ENCODE data around the gene CNTNAP5. TPM values are rescaled to one million over a fixed set of nuclear protein-coding genes. Genes with fewer than 3 reads are reported as not detected.

Gene CNTNAP5
- total RNA-seq, 1 donor from 2014 or later = not detected

- Mint-ChIP-seq H3K27me3 (ENCODE audit: unreplicated experiment) (no peaks in the 10 kb centered on the region), H3K27ac (ENCODE audit: unreplicated experiment) (no peak overlapping the region), H3K36me3 (ENCODE audit: unreplicated experiment) (no peaks in the 10 kb centered on the region), H3K4me1 (ENCODE audit: unreplicated experiment) (no peaks in the 10 kb centered on the region), H3K9me3 (ENCODE audit: unreplicated experiment) (peaks cover 41% of the 10 kb centered on the region), H3K4me3 (ENCODE audit: unreplicated experiment) (no peak overlapping the region)
- no peak for TF ChIP-seq CTCF (IDR thresholded peaks at IDR 0.05)
- no peak for DNase-seq (ENCODE audit: extremely low spot score, unreplicated experiment)
Observed at GRCh38 chr2:124526221-124526620, 501.1 kb downstream of the CNTNAP5 start.

GRCh38 chr2:124530203-124530602, 505.1 kb downstream of the CNTNAP5 start:
- Mint-ChIP-seq H3K4me3 (ENCODE audit: unreplicated experiment) (no peak overlapping the region), H3K27me3 (ENCODE audit: unreplicated experiment) (no peaks in the 10 kb centered on the region), H3K36me3 (ENCODE audit: unreplicated experiment) (no peaks in the 10 kb centered on the region), H3K4me1 (ENCODE audit: unreplicated experiment) (no peaks in the 10 kb centered on the region), H3K9me3 (ENCODE audit: unreplicated experiment) (peaks cover 36% of the 10 kb centered on the region), H3K27ac (ENCODE audit: unreplicated experiment) (no peak overlapping the region)
- TF ChIP-seq CTCF (IDR thresholded peaks at IDR 0.05) = no peak
- no peak for DNase-seq (ENCODE audit: extremely low spot score, unreplicated experiment)

- no peak overlapping the region for H3K4me3 Mint-ChIP-seq (ENCODE audit: unreplicated experiment)
- no peak for DNase-seq (ENCODE audit: extremely low spot score, unreplicated experiment)
- H3K9me3 Mint-ChIP-seq (ENCODE audit: unreplicated experiment) = peaks cover 31% of the 10 kb centered on the region
- TF ChIP-seq CTCF (IDR thresholded peaks at IDR 0.05) = no peak
- no peaks in the 10 kb centered on the region for H3K27me3 Mint-ChIP-seq (ENCODE audit: unreplicated experiment)
- H3K27ac Mint-ChIP-seq (ENCODE audit: unreplicated experiment) = no peak overlapping the region
- no peaks in the 10 kb centered on the region for H3K4me1 Mint-ChIP-seq (ENCODE audit: unreplicated experiment)
- H3K36me3 Mint-ChIP-seq (ENCODE audit: unreplicated experiment) = no peaks in the 10 kb centered on the region
Observed at GRCh38 chr2:124533226-124533954, 508.3 kb downstream of the CNTNAP5 start.

- no peaks in the 10 kb centered on the region for H3K27me3 Mint-ChIP-seq (ENCODE audit: unreplicated experiment)
Observed at GRCh38 chr2:124534028-124534427, 508.9 kb downstream of the CNTNAP5 start.

More at GRCh38 chr2:124534028-124534427, 508.9 kb downstream of the CNTNAP5 start:
- Mint-ChIP-seq H3K4me3 (ENCODE audit: unreplicated experiment) (no peak overlapping the region), H3K9me3 (ENCODE audit: unreplicated experiment) (peaks cover 35% of the 10 kb centered on the region), H3K27ac (ENCODE audit: unreplicated experiment) (no peak overlapping the region), H3K36me3 (ENCODE audit: unreplicated experiment) (no peaks in the 10 kb centered on the region), H3K4me1 (ENCODE audit: unreplicated experiment) (no peaks in the 10 kb centered on the region)
- no peak for DNase-seq (ENCODE audit: extremely low spot score, unreplicated experiment)
- no peak for TF ChIP-seq CTCF (IDR thresholded peaks at IDR 0.05)
